SK-MEL-5 (cell line): ENCODE results near the gene MAPKAPK3. TPM values are rescaled to one million over a fixed set of nuclear protein-coding genes. Genes with fewer than 3 reads are reported as not detected.
A peak's percentile ranks its signal among the peaks of the same experiment; 100 is the strongest.

Source experiments
- DNase-seq: peaks from one replicate; pipeline ENCODE4 v3.0.0-alpha.2; 2016; ENCODE audit warnings: low read depth, low spot score
- in situ Hi-C: cut with HindIII; loops from 2 replicates; pipeline ENCODE4 v1.10.0; 2016; ENCODE audit warnings: low sequenced_read_pairs, high pct_unique_total_duplicates, low pct_unique_long_range_greater_than_20kb
- polyA plus RNA-seq, 2 experiments: library from polyadenylated mRNA; depleted of rRNA; stranded (reverse); fragments of >200 nt; gene quantifications; 2 replicates each; pipeline ENCODE4 v1.2.3, GENCODE V29; 2015
- total RNA-seq: library from RNA; depleted of rRNA; stranded (reverse); fragments of >200 nt; shearing (Covaris generic); gene quantifications from 2 replicates; pipeline ENCODE4 v1.2.3, GENCODE V29; 2014; rRNA removed

Gene MAPKAPK3
- total RNA-seq, result 64.8 and 66.5 TPM in 2 replicates
- 66.5 and 75.2 TPM in 2 replicates for polyA plus RNA-seq (2015; cell fraction: cytosol; rRNA removed)
- polyA plus RNA-seq (2015; cell fraction: nucleus; rRNA removed), result 21.9 and 26.9 TPM in 2 replicates

- DNase-seq, result no peak
- in situ Hi-C loops, result no loop called here
These were observed at the start of gene MAPKAPK3 for GRCh38 chr3:50617096-50617791. TSS of gene MAPKAPK3 (plus strand) at chr3:50617151. CDS start at chr3:50617566, 415 bp downstream.

- in situ Hi-C loops, result no loop called here
- peak; percentile 62 for DNase-seq
These were observed 49.4 kb upstream of the MAPKAPK3 start, which contains the start of gene C3orf18 for GRCh38 chr3:50567386-50568167. TSS of gene C3orf18 (minus strand) at chr3:50567747. CDS start at chr3:50565699, 2,048 bp downstream.

DNA sequence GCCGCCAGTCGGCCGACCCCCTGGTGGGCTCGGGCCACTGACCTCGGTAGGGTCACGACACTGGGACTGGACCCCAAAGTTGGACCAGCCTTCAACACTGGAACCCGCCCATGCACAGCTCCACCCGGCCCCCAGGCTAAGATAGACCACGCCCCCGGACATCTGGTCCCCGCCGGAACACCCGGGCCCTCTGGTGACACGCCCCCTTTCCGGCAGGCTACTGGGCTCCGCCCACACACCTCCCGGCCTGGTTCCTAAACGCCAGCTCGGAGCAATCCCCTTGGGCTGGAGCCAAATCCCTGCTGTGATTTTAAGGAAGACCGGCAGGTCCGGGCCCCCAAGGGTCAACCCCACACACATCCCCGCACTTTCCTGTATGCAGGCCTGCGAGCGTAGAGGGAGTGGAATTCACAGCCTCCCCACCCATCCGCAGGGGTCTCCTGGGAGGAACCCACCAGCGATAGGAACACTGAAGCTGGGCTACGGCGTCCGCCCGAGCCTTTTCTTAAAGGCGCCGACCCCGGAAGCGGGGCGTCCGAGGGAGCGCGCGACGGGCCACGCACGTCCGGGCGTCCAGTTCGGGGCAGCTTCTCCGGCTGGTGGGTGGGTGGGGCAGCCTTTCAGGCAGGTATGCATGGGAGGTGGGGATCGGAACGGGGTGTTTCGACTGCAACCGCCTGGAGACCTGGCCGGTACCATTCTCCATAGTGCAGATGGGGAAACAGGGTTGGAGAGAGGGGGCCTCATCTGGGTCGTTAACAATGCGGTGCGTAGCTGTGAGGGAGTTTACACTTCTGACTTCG, 47.8 kb upstream of the MAPKAPK3 start, which contains the start of gene HEMK1:
TSS of gene HEMK1 (plus strand) at position 576 of the 803 bp plus-strand sequence. CDS start 1,583 bp downstream, outside the sequence.
- DNase-seq, result peak; percentile 95
- in situ Hi-C loops, result no loop called here

GRCh38 chr3:50570508-50571279, 46.3 kb upstream of the MAPKAPK3 start:
- in situ Hi-C loops, result no loop called here
- no peak for DNase-seq

DNA sequence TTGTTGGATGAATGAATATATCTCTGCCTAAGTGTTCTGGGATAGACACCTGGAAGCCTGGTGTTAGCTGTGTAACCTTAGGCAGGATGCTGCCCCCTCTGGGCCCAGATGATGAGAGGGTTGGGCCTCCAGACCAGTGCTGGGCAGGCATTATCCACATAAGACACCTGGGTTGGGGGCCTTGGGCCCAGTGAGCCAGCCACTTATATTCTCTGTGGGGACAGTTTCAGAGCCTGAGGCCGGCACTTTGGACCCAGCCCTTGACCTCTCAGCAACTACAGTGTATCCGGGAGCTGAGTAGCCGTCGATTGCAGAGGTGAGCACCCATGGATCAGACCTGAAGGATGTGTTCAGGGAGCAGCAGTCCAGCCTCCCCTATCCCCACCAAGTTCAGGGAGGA, 45.5 kb upstream of the MAPKAPK3 start:
- in situ Hi-C loops, result no loop called here
- DNase-seq, result no peak

GRCh38 chr3:50572158-50572557, 44.8 kb upstream of the MAPKAPK3 start:
- peak; percentile 75 for DNase-seq
- in situ Hi-C loops, result no loop called here

- no peak for DNase-seq
- in situ Hi-C loops, result no loop called here
These were observed 44.1 kb upstream of the MAPKAPK3 start for GRCh38 chr3:50572801-50573371.

- in situ Hi-C loops, result no loop called here
- no peak for DNase-seq
These were observed 43.1 kb upstream of the MAPKAPK3 start for GRCh38 chr3:50573566-50574443.

GRCh38 chr3:50574444-50574831, 42.5 kb upstream of the MAPKAPK3 start:
- in situ Hi-C loops, result no loop called here
- no peak for DNase-seq

DNA sequence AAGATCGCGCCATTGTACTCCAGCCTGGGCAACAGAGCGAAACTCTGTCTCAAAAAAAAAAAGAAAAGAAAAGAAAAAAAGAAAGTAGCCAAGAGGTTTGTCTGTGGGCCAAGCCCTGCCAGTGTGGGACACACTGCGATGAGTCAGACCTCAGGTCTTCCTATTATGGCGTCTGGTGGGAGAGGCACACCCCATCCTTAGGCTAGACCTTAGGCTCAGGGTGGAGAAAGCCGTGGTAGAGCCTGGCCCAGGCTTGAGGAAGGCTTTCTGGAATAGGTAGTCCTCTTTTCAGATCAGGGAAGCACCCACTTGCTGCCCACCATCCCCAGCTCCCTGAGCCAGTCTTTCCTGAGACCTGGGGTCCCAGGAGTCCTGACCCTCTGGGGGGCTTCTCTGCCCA, 41.6 kb upstream of the MAPKAPK3 start:
- in situ Hi-C loops, result no loop called here

DNA sequence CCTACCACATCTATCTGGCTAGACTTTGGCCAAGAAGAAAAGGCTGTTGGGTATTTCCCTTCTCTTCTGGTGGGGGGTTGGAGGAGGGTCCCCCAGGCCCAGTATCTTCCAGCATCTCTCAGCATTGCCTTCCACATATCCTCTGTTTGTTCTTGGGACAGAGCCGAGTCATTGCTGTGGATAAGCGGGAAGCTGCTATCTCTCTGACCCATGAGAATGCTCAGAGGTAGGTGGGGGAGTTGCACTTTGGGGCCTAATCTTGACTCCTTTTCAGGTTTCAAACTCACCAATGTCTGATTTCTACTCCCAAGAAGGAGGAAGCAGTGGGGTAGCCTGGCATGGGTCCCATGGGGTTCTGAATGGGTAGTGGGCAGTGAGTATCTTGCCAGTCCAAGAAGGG, 39.6 kb upstream of the MAPKAPK3 start:
- DNase-seq, result no peak
- in situ Hi-C loops, result no loop called here

More for the DNA sequence above, 41.6 kb upstream of the MAPKAPK3 start:
- DNase-seq, result no peak

DNA sequence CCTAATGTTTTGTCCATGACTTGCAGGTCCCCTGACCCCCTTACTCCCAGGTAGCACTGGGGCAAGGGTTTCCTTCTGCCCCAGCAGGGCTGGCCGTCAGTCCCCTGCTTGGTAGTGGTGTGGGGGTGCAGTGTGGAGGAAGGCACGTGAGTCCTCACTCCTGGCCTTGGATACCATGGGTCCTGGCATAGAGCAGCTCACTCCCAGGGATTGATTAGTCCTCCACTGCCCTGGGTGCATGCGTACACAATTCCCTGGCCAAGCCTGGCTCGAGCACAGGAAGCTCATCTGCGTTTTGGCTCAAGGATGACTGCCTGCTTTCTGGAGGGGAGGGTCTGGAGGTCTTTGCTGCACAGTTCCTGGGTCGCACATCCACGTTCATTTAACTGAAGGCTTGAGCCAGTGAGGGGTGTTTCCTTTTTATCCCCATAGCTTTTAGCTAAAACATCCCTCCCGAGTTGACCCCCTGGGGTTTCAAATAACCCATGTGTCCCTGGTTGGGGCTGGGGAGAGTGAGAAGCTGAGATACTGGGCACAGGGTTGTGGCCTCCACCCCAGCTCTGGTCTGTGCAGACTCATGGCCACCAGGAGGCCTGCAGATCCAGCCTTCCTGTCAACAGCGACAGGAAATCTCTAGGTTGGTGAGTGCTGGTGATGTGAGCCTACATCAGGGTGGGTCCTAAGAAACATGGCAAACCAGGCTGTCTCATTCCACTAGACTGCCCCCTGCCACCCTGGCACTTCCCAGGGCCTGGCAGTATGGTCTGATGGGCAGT, 36.1 kb upstream of the MAPKAPK3 start:
- in situ Hi-C loops, result no loop called here
- no peak for DNase-seq

DNA sequence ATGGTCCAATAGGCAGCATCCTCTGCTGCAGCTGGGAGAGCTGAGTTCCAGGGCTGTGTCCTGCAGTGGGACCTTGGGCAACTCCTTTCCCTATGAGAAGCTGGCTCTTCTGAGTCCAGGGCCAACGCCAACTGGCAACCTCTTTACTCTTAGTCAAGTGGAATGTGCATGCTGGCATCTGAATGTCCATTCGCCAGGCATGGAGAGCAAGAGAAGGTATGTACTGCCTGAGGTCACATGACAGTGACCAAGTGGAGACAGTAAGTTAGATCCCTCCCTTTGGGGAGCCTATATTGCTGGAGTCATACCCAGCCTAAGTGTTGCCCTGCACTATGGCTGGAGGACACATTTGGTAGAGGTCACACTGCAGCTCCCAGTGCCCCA, 35.5 kb upstream of the MAPKAPK3 start:
- no peak for DNase-seq
- in situ Hi-C loops, result no loop called here

GRCh38 chr3:50582083-50582482, 34.9 kb upstream of the MAPKAPK3 start:
- DNase-seq, result no peak
- in situ Hi-C loops, result no loop called here

DNA sequence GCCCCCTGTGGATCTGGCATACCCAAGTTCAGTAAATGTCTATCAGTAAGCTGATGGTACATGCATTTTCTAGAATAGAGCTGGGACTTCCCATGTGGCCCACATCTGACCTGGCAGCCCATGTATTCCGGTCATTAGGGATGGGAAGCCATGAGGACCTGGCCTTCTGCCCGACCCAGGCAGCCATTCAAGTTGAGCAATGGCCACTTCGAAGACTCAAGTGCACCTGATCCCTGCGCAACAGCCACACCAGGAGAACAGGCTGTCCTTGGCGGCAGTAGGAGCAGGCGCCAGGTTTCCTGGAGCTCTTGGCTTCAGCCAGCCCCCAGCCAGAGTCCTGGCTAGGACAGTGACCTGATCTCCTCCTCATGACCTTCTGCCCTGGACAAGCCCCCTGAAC, 33.1 kb upstream of the MAPKAPK3 start:
- in situ Hi-C loops, result no loop called here
- no peak for DNase-seq
